Mesothelial cell of epicardium (in vitro differentiated cells): ENCODE results near the gene TCHP. TPM values are rescaled to one million over a fixed set of nuclear protein-coding genes. Genes with fewer than 3 reads are reported as not detected.
"Not testable (repeated sequence)": the region's sequence is repeated elsewhere in the genome, so short reads cannot be mapped to it uniquely, and the experiment has no call there.

Experiments
- DNase-seq, 2 experiments: peaks; one replicate each; pipeline ENCODE4 v3.0.0; 2021; ENCODE audit warnings: low spot score in 2 of 2; ENCODE audit not compliant: unreplicated experiment in 2 of 2
- H3K27ac Mint-ChIP-seq: 2 replicates; pipeline ENCODE4 v1.8.0; 2021; ENCODE audit warnings: mixed read lengths
- H3K27me3 Mint-ChIP-seq: 2 replicates; pipeline ENCODE4 v1.8.0; 2021; ENCODE audit warnings: low read depth, mixed read lengths
- H3K36me3 Mint-ChIP-seq: 2 replicates; pipeline ENCODE4 v1.8.0; 2021; ENCODE audit warnings: mixed read lengths
- H3K4me1 Mint-ChIP-seq: 2 replicates; pipeline ENCODE4 v1.8.0; 2021; ENCODE audit warnings: mixed read lengths
- H3K4me3 Mint-ChIP-seq: 2 replicates; pipeline ENCODE4 v1.8.0; 2021; ENCODE audit warnings: mild to moderate bottlenecking, moderate library complexity, mixed read lengths
- H3K9me3 Mint-ChIP-seq: 2 replicates; pipeline ENCODE4 v1.8.0; 2021; ENCODE audit warnings: mixed read lengths
- CTCF ChIP-seq: fragments of 200-600 bp; sonication (generic); IDR thresholded peaks from one replicate; pipeline ENCODE4 v1.5.0; 2021; ENCODE audit warnings: antibody characterized with exemption; ENCODE audit not compliant: unreplicated experiment
- total RNA-seq: library from RNA; stranded (reverse); gene quantifications from 3 replicates; pipeline ENCODE4 v1.2.1, GENCODE V29; 2021

The TCHP gene
- total RNA-seq, 1 donor from 2014 or later, result 18.0 TPM

DNA sequence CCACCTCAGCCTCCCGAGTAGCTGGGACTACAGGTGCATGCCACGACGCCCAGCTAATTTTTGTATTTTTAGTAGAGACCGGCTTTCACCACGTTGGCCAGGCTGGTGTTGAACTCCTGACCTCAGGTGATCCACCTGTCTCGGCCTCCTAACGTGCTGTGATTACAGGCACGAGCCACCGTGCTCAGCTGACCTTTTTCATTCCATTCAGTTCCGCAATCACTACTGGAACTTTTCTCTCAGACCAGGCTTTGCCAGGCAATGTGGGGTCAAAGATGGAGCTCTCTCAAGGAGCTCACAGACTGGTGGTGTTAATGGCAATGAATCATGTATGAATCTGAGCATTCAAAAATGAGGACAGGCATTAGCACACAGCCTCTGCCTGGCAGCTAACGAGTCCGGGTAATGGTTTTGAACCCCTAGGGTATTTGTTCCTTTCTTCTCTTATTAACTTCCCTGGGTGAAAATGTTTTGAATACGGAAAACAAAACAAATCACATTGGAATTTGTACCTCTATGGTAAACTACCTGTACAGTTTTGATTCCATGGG, 9.4 kb upstream of the TCHP start:
- Mint-ChIP-seq H3K27ac (no peak overlapping the region), H3K36me3 (no peaks in the 10 kb centered on the region), H3K27me3 (peaks cover 18% of the 10 kb centered on the region), H3K4me1 (no peaks in the 10 kb centered on the region), H3K9me3 (no peaks in the 10 kb centered on the region), H3K4me3 (no peak overlapping the region)
- TF ChIP-seq CTCF, result no peak
- no peak for DNase-seq

- H3K9me3 Mint-ChIP-seq, H3K27ac Mint-ChIP-seq, H3K4me3 Mint-ChIP-seq, H3K4me1 Mint-ChIP-seq, H3K36me3 Mint-ChIP-seq, DNase-seq: not testable (repeated sequence)
- H3K27me3 Mint-ChIP-seq, result peaks cover 17% of the 10 kb centered on the region
These were observed 8.3 kb upstream of the TCHP start for GRCh38 chr12:109891731-109892130.

DNA sequence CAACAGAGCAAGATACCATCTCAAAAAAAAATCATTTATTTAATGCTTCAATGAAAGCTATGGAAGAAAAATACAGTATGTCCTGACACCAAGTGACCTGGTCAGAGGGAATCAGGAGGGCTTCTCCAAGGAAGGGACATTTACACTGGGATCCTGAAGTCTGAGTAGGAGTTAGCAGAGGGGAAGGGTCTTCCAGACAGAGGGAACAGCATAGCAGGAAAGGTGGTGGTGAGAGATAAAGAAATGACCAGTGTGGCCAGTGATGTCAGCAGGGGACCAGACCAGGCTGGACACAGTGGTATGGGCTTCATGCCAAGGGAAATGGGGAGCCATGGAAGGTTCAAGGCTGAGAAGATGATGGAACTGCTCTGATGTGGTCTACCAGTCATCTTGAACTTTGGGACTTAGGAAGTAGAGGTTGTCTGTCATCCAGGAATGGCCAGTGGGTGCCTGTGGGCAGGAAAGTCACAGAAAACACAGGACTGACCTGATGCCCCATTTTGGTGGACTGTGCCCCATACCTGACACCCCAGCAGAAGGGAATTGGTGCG, 7.8 kb upstream of the TCHP start:
- H3K27ac Mint-ChIP-seq, result no peak overlapping the region
- TF ChIP-seq CTCF, result no peak
- H3K27me3 Mint-ChIP-seq, result peaks cover 17% of the 10 kb centered on the region
- H3K4me1 Mint-ChIP-seq, result no peaks in the 10 kb centered on the region
- H3K4me3 Mint-ChIP-seq, result no peak overlapping the region
- no peak for DNase-seq
- H3K36me3 Mint-ChIP-seq, result no peaks in the 10 kb centered on the region
- no peaks in the 10 kb centered on the region for H3K9me3 Mint-ChIP-seq

- Mint-ChIP-seq H3K27ac (no peak overlapping the region), H3K4me3 (no peak overlapping the region), H3K27me3 (peaks cover 12% of the 10 kb centered on the region), H3K9me3 (no peaks in the 10 kb centered on the region), H3K4me1 (no peaks in the 10 kb centered on the region), H3K36me3 (no peaks in the 10 kb centered on the region)
- no peak for DNase-seq
- no peak for TF ChIP-seq CTCF
These were observed 7.3 kb upstream of the TCHP start for GRCh38 chr12:109892748-109893147.

GRCh38 chr12:109893261-109893995, 6.6 kb upstream of the TCHP start:
- TF ChIP-seq CTCF, result no peak
- Mint-ChIP-seq H3K36me3 (no peaks in the 10 kb centered on the region), H3K27me3 (peaks cover 12% of the 10 kb centered on the region), H3K4me1 (no peaks in the 10 kb centered on the region), H3K4me3 (no peak overlapping the region), H3K27ac (no peak overlapping the region), H3K9me3 (no peaks in the 10 kb centered on the region)
- no peak for DNase-seq

DNA sequence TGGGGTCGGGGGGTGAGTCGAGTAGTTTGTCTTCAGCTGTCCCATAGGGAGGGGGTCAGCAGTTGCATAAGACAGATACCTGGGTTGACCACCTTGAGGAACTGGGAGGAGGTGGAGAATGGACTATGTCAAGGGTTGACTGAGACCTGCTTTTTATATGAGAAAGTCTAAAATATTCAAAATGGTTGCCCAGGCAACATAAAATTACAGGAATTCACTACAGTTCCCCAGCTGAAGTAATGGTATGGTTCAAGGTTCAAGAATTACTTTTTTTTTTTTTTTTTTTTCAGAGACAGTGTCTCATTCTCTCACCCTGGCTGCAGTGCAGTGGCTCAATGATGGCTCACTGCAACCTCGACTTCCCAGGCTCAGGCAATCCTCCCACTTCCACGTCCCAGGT, 5.1 kb upstream of the TCHP start:
- Mint-ChIP-seq H3K27ac (no peak overlapping the region), H3K9me3 (no peaks in the 10 kb centered on the region), H3K4me3 (no peak overlapping the region), H3K27me3 (peaks cover 7% of the 10 kb centered on the region), H3K36me3 (no peaks in the 10 kb centered on the region), H3K4me1 (peaks cover 2% of the 10 kb centered on the region)
- no peak for TF ChIP-seq CTCF
- no peak for DNase-seq
